UCSD-AML1 (cell line): ENCODE results near the gene RDH5.
"Not testable (repeated sequence)": the region's sequence is repeated elsewhere in the genome, so short reads cannot be mapped to it uniquely, and the experiment has no call there.

ENCODE experiments used
- DNase-seq: peaks from one replicate; lab custom pipeline; 2025; ENCODE audit not compliant: unreplicated experiment; lab: John Stamatoyannopoulos, UW

RDH5 gene

GRCh38 chr12:55744340-55745030 is 24.3 kb downstream of the RDH5 start:
- no peak for DNase-seq

- DNase-seq: peak; percentile 30
Measured at GRCh38 chr12:55745361-55746173, 25.4 kb downstream of the RDH5 start.

GRCh38 chr12:55746174-55746912 is 26.1 kb downstream of the RDH5 start:
- DNase-seq: no peak

- no peak for DNase-seq
Measured at GRCh38 chr12:55746913-55747231, 26.7 kb downstream of the RDH5 start.

- no peak for DNase-seq
Measured at GRCh38 chr12:55748230-55748993, 28.2 kb downstream of the RDH5 start.

GRCh38 chr12:55755246-55755645 is 35.1 kb downstream of the RDH5 start:
- no peak for DNase-seq

- DNase-seq: no peak
Measured at GRCh38 chr12:55757701-55758100, 37.5 kb downstream of the RDH5 start.

GRCh38 chr12:55758575-55758974 is 38.4 kb downstream of the RDH5 start:
- not testable (repeated sequence) for DNase-seq

- no peak for DNase-seq
Measured at GRCh38 chr12:55760663-55761062, 40.5 kb downstream of the RDH5 start.

- DNase-seq: no peak
Measured at GRCh38 chr12:55762646-55763045, 42.5 kb downstream of the RDH5 start.

- DNase-seq: no peak
Measured at GRCh38 chr12:55765736-55766290, 45.6 kb downstream of the RDH5 start.

- no peak for DNase-seq
Measured at GRCh38 chr12:55767156-55767555, 47.0 kb downstream of the RDH5 start.

GRCh38 chr12:55771736-55772135 is 51.5 kb downstream of the RDH5 start:
- DNase-seq: no peak
